Measurements from ENCODE around the gene KRTAP3-2. TPM values are rescaled to one million over a fixed set of nuclear protein-coding genes. Genes with fewer than 3 reads are reported as not detected.

Gene KRTAP3-2
- total and polyA plus RNA-seq, 8 donors = not detected

GRCh38 chr17:41016578-41017215, 17.0 kb upstream of the KRTAP3-2 start:
- H3K27ac ChIP-seq = no peak overlapping the region
- no peak for TF ChIP-seq CTCF (IDR thresholded peaks at IDR 0.05)
- TF ChIP-seq POLR2A (IDR thresholded peaks at IDR 0.05) = no peak
- no peak for TF ChIP-seq EP300 (IDR thresholded peaks at IDR 0.05)
- no peak for TF ChIP-seq POLR2AphosphoS5 (IDR thresholded peaks at IDR 0.05)
- H3K27me3 ChIP-seq = no peaks in the 10 kb centered on the region
- no peaks in the 10 kb centered on the region for H3K36me3 ChIP-seq
- intact Hi-C loops (cut with DNase I; ENCODE audit: low total_unique reads) = no loop called here
- no peak overlapping the region for H3K4me3 ChIP-seq
- DNase-seq = no peak
- WGBS, 5 donors = 64 to 78% (median 71%) methylated on average over 13 of the region's 13 CpGs
- H3K9me3 ChIP-seq = no peaks in the 10 kb centered on the region
- H3K4me1 ChIP-seq = no peaks in the 10 kb centered on the region

- Histone ChIP-seq H3K9me3 (no peaks in the 10 kb centered on the region), H3K36me3 (no peaks in the 10 kb centered on the region), H3K4me3 (no peak overlapping the region), H3K27me3 (no peaks in the 10 kb centered on the region), H3K4me1 (no peaks in the 10 kb centered on the region), H3K27ac (no peak overlapping the region)
- no peak for DNase-seq
- 69 to 81% (median 74%) methylated on average over 7 of the region's 7 CpGs for WGBS, 5 donors
- TF ChIP-seq CTCF (IDR thresholded peaks at IDR 0.05) (no peak), POLR2AphosphoS5 (IDR thresholded peaks at IDR 0.05) (no peak), POLR2A (IDR thresholded peaks at IDR 0.05) (no peak), EP300 (IDR thresholded peaks at IDR 0.05) (no peak)
- intact Hi-C loops (cut with DNase I; ENCODE audit: low total_unique reads) = no loop called here
These were observed 15.7 kb upstream of the KRTAP3-2 start for GRCh38 chr17:41015454-41015853.

GRCh38 chr17:41013606-41014005, 13.9 kb upstream of the KRTAP3-2 start:
- Histone ChIP-seq H3K27ac (no peak overlapping the region), H3K9me3 (no peaks in the 10 kb centered on the region), H3K4me1 (no peaks in the 10 kb centered on the region), H3K27me3 (no peaks in the 10 kb centered on the region), H3K36me3 (no peaks in the 10 kb centered on the region), H3K4me3 (no peak overlapping the region)
- peak in 1 of 2 donors; percentile 15 for DNase-seq
- intact Hi-C loops (cut with DNase I; ENCODE audit: low total_unique reads) = no loop called here
- no peak for TF ChIP-seq POLR2A (IDR thresholded peaks at IDR 0.05)
- TF ChIP-seq EP300 (IDR thresholded peaks at IDR 0.05) = no peak
- no peak for TF ChIP-seq CTCF (IDR thresholded peaks at IDR 0.05)
- no peak for TF ChIP-seq POLR2AphosphoS5 (IDR thresholded peaks at IDR 0.05)
- WGBS, 5 donors = 28 to 42% (median 39%) methylated on average over 1 of the region's 1 CpG

- Histone ChIP-seq H3K4me3 (no peak overlapping the region), H3K4me1 (no peaks in the 10 kb centered on the region), H3K27me3 (no peaks in the 10 kb centered on the region), H3K36me3 (no peaks in the 10 kb centered on the region), H3K9me3 (no peaks in the 10 kb centered on the region), H3K27ac (no peak overlapping the region)
- intact Hi-C loops (cut with DNase I; ENCODE audit: low total_unique reads) = no loop called here
- WGBS, 5 donors = 85 to 96% (median 86%) methylated on average over 3 of the region's 3 CpGs
- TF ChIP-seq CTCF (IDR thresholded peaks at IDR 0.05) (no peak), POLR2AphosphoS5 (IDR thresholded peaks at IDR 0.05) (no peak), EP300 (IDR thresholded peaks at IDR 0.05) (no peak), POLR2A (IDR thresholded peaks at IDR 0.05) (no peak)
- no peak for DNase-seq
These were observed 13.5 kb upstream of the KRTAP3-2 start for GRCh38 chr17:41013181-41013580.
